Gastroesophageal sphincter (tissue), 4 donors: ENCODE results near the gene XPNPEP3. TPM values are rescaled to one million over a fixed set of nuclear protein-coding genes. Genes with fewer than 3 reads are reported as not detected.
"Not testable (repeated sequence)": the region's sequence is repeated elsewhere in the genome, so short reads cannot be mapped to it uniquely, and the experiment has no call there.

Experiments
- ATAC-seq: fragments of 150-250 bp; one replicate; pipeline ENCODE4 v1.9.1; 2016; ENCODE audit warnings: mild to moderate bottlenecking, moderate library complexity
- H3K27ac ChIP-seq, 4 donors: fragments of 200-600 bp; sonication (generic) in 3 of 4; 1 replicate in 3 of 4; 2 replicates in 1 of 4; pipeline ENCODE4 v1.5.1; 2016 to 2019
- H3K27me3 ChIP-seq: fragments of 200-600 bp; sonication (generic); one replicate; pipeline ENCODE4 v1.5.1; 2019
- H3K36me3 ChIP-seq, 2 donors: fragments of 200-600 bp; sonication (generic); one replicate each; pipeline ENCODE4 v1.5.1; 2019; ENCODE audit warnings: control low read depth in 1 of 2
- H3K4me1 ChIP-seq, 3 donors: fragments of 200-600 bp; sonication (generic); 1 replicate in 2 of 3; 2 replicates in 1 of 3; pipeline ENCODE4 v1.5.1; 2016 to 2019; ENCODE audit warnings: control low read depth in 2 of 3
- H3K4me3 ChIP-seq, 2 donors: fragments of 200-600 bp; sonication (generic); one replicate each; pipeline ENCODE4 v1.5.1; 2019; ENCODE audit warnings: mild to moderate bottlenecking in 1 of 2, moderate library complexity in 1 of 2
- H3K9me3 ChIP-seq, 3 donors: fragments of 200-600 bp; sonication (generic); one replicate each; pipeline ENCODE4 v1.5.1; 2017 to 2019; ENCODE audit warnings: control low read depth in 2 of 3
- CTCF ChIP-seq, 4 experiments: fragments of 200-600 bp in 2 of 4; fragments of 450-650 bp in 2 of 4; sonication (generic) in 1 of 4; IDR thresholded peaks; one replicate each; pipeline ENCODE4 v1.5.1; 2017 to 2019; ENCODE audit warnings: antibody characterized with exemption in 4 of 4, mild to moderate bottlenecking in 2 of 4, moderate library complexity in 2 of 4
- EP300 ChIP-seq: sonication (generic); formaldehyde crosslinking; IDR thresholded peaks from one replicate; pipeline ENCODE4 v1.6.1; 2017; ENCODE audit warnings: antibody characterized with exemption, mild to moderate bottlenecking
- POLR2A ChIP-seq, 2 donors: fragments of 450-650 bp; IDR thresholded peaks; one replicate each; pipeline ENCODE4 v1.6.1; 2017; ENCODE audit warnings: antibody characterized with exemption in 2 of 2, mild to moderate bottlenecking in 2 of 2, moderate library complexity in 1 of 2
- POLR2AphosphoS5 ChIP-seq: sonication (generic); formaldehyde crosslinking; IDR thresholded peaks from one replicate; pipeline ENCODE4 v1.6.1; 2017; ENCODE audit warnings: antibody characterized with exemption
- WGBS, 2 donors: methylation state at CpG; one replicate each; pipeline ENCODE4 v1.1.5; 2018; ENCODE audit warnings: low coverage in 1 of 2; 5-methylcytosine and 5-hydroxymethylcytosine counted together
- total RNA-seq, 4 donors: library from RNA; depleted of rRNA; stranded (reverse); fragments of >200 nt; gene quantifications; one replicate each; pipeline ENCODE4 v1.1.0, GENCODE V29; 2016

Gene XPNPEP3
- total RNA-seq, 4 donors from 2014 or later, result 5.9 to 13.3 (median 10.4) TPM

GRCh38 chr22:40908895-40909294 is 51.9 kb downstream of the XPNPEP3 start:
- Histone ChIP-seq H3K36me3 (peaks cover 0 to 85% of the 10 kb centered on the region in 2 donors), H3K4me3 (no peak overlapping the region)
- 91 to 93% methylated on average over 2 to 6 of the region's 6 CpGs for WGBS, 2 donors

GRCh38 chr22:40911772-40912171 is 54.8 kb downstream of the XPNPEP3 start:
- peaks cover 0 to 94% of the 10 kb centered on the region in 2 donors for H3K36me3 ChIP-seq
- 100% methylated on average over 1 of the region's 3 CpGs; no CpG with 5 or more reads in 1 of the 2 donors for WGBS, 2 donors

More at GRCh38 chr22:40908895-40909294, 51.9 kb downstream of the XPNPEP3 start:
- Histone ChIP-seq H3K27ac (no peak overlapping the region), H3K4me1 (no peaks in the 10 kb centered on the region), H3K27me3 (no peaks in the 10 kb centered on the region), H3K9me3 (no peaks in the 10 kb centered on the region)
- no peak for ATAC-seq
- no peak for TF ChIP-seq POLR2A (IDR thresholded peaks at IDR 0.05)
- no peak for TF ChIP-seq EP300
- TF ChIP-seq CTCF (IDR thresholded peaks at IDR 0.05), result no peak
- no peak for TF ChIP-seq POLR2AphosphoS5

GRCh38 chr22:40912987-40913386 is 56.0 kb downstream of the XPNPEP3 start:
- H3K4me3 ChIP-seq, H3K27me3 ChIP-seq, ATAC-seq, H3K9me3 ChIP-seq, H3K4me1 ChIP-seq, H3K27ac ChIP-seq: not testable (repeated sequence)
- 83 to 100% methylated on average over 1 to 2 of the region's 6 CpGs for WGBS, 2 donors
- peaks cover 0 to 94% of the 10 kb centered on the region in 2 donors for H3K36me3 ChIP-seq

More at GRCh38 chr22:40911772-40912171, 54.8 kb downstream of the XPNPEP3 start:
- TF ChIP-seq POLR2A (IDR thresholded peaks at IDR 0.05) (no peak), POLR2AphosphoS5 (no peak), EP300 (no peak), CTCF (IDR thresholded peaks at IDR 0.05) (no peak)
- ATAC-seq, result no peak
- Histone ChIP-seq H3K9me3 (no peaks in the 10 kb centered on the region), H3K27me3 (no peaks in the 10 kb centered on the region), H3K4me3 (no peak overlapping the region), H3K27ac (no peak overlapping the region), H3K4me1 (no peaks in the 10 kb centered on the region)

GRCh38 chr22:40919446-40919845 is 62.5 kb downstream of the XPNPEP3 start:
- peak; percentile 31 for ATAC-seq
- Histone ChIP-seq H3K9me3 (no peaks in the 10 kb centered on the region), H3K36me3 (peaks cover 0 to 91% of the 10 kb centered on the region in 2 donors), H3K27ac (no peak overlapping the region), H3K4me1 (peaks cover 0 to 6% (median 0%) of the 10 kb centered on the region in 3 donors), H3K4me3 (no peak overlapping the region), H3K27me3 (no peaks in the 10 kb centered on the region)
- no peak for TF ChIP-seq EP300
- no peak for TF ChIP-seq POLR2A (IDR thresholded peaks at IDR 0.05)
- no peak for TF ChIP-seq POLR2AphosphoS5
- no peak for TF ChIP-seq CTCF (IDR thresholded peaks at IDR 0.05)
- 65 to 94% methylated on average over 4 to 5 of the region's 5 CpGs for WGBS, 2 donors

GRCh38 chr22:40920526-40920925 is 63.6 kb downstream of the XPNPEP3 start:
- peaks cover 0 to 91% of the 10 kb centered on the region in 2 donors for H3K36me3 ChIP-seq
- peaks cover 0 to 6% (median 0%) of the 10 kb centered on the region in 3 donors for H3K4me1 ChIP-seq
- WGBS, 2 donors, result 80 to 84% methylated on average over 8 to 9 of the region's 9 CpGs
- H3K27ac ChIP-seq, result no peak overlapping the region
- TF ChIP-seq EP300 (no peak), CTCF (IDR thresholded peaks at IDR 0.05) (no peak), POLR2A (IDR thresholded peaks at IDR 0.05) (no peak), POLR2AphosphoS5 (no peak)
- H3K4me3 ChIP-seq, result no peak overlapping the region
- H3K27me3 ChIP-seq, result no peaks in the 10 kb centered on the region
- H3K9me3 ChIP-seq, result no peaks in the 10 kb centered on the region
- ATAC-seq, result no peak
